Liver (tissue), 9 donors: ENCODE results near the gene SCIN. TPM values are rescaled to one million over a fixed set of nuclear protein-coding genes. Genes with fewer than 3 reads are reported as not detected.

Source experiments
- DNase-seq: peaks from one replicate; pipeline ENCODE4 v3.0.0-alpha.2; 2017; ENCODE audit warnings: low spot score
- H3K27ac ChIP-seq, 2 donors: one replicate each; pipeline ENCODE4 v1.7.0; 2013; ENCODE audit warnings: inconsistent platforms in 2 of 2, low read length in 2 of 2, control low read depth in 1 of 2, low read depth in 1 of 2, mild to moderate bottlenecking in 1 of 2
- H3K27me3 ChIP-seq, 4 donors: one replicate each; pipeline versions ENCODE4 v1.6.1 to v1.7.0; 2013; ENCODE audit warnings: low read length in 3 of 4, inconsistent platforms in 1 of 4, mild to moderate bottlenecking in 1 of 4, moderate library complexity in 1 of 4; ENCODE audit not compliant: control insufficient read depth in 4 of 4, insufficient read depth in 4 of 4
- H3K36me3 ChIP-seq, 4 donors: one replicate each; pipeline versions ENCODE4 v1.6.1 to v1.7.0; 2013; ENCODE audit warnings: low read length in 3 of 4, mild to moderate bottlenecking in 3 of 4, low read depth in 1 of 4, moderate library complexity in 1 of 4; ENCODE audit not compliant: control insufficient read depth in 4 of 4, insufficient read depth in 3 of 4
- H3K4me1 ChIP-seq, 4 donors: one replicate each; pipeline versions ENCODE4 v1.6.1 to v1.7.0; 2013; ENCODE audit warnings: low read length in 3 of 4, mild to moderate bottlenecking in 3 of 4, moderate library complexity in 1 of 4; ENCODE audit not compliant: control insufficient read depth in 4 of 4, insufficient read depth in 4 of 4
- H3K4me3 ChIP-seq, 3 donors: one replicate each; pipeline versions ENCODE4 v1.6.1 to v1.7.0; 2013; ENCODE audit warnings: low read length in 3 of 3, control low read depth in 1 of 3, low read depth in 1 of 3, mild to moderate bottlenecking in 1 of 3
- H3K9ac ChIP-seq, 2 donors: one replicate each; pipeline ENCODE4 v1.7.0; 2013; ENCODE audit warnings: low read length in 2 of 2, mild to moderate bottlenecking in 2 of 2, moderate library complexity in 2 of 2, control low read depth in 1 of 2, low read depth in 1 of 2
- H3K9me3 ChIP-seq, 4 donors: one replicate each; pipeline versions ENCODE4 v1.6.1 to v1.7.0; 2013; ENCODE audit warnings: low read length in 3 of 4; ENCODE audit not compliant: control insufficient read depth in 4 of 4
- CTCF ChIP-seq: fragments of 150-350 bp; IDR thresholded peaks from 2 replicates; pipeline ENCODE4 v1.5.1; 2017; ENCODE audit warnings: improper control_type of control experiment, low read depth, low read length; ENCODE audit not compliant: missing input control
- EGR1 ChIP-seq, 2 donors: IDR thresholded peaks; 2 replicates each; pipeline ENCODE4 v1.6.1; 2016 to 2018; ENCODE audit warnings: antibody characterized with exemption in 2 of 2, low read depth in 2 of 2
- FOXA1 ChIP-seq: IDR thresholded peaks from 2 replicates; pipeline ENCODE4 v1.6.1; 2016; ENCODE audit warnings: antibody characterized with exemption
- FOXA2 ChIP-seq: IDR thresholded peaks from 2 replicates; pipeline ENCODE4 v1.6.1; 2016; ENCODE audit warnings: antibody characterized with exemption
- GABPA ChIP-seq, 2 donors: IDR thresholded peaks in 1 of 2; conservative IDR thresholded peaks in 1 of 2; 2 replicates each; pipeline ENCODE4 v1.6.1; 2016; ENCODE audit warnings: antibody characterized with exemption in 2 of 2, mild to moderate bottlenecking in 1 of 2, moderate library complexity in 1 of 2
- HNF4A ChIP-seq, 2 donors: conservative IDR thresholded peaks; 2 replicates each; pipeline ENCODE4 v1.6.1; 2016; ENCODE audit warnings: antibody characterized with exemption in 2 of 2, mild to moderate bottlenecking in 2 of 2
- HNF4G ChIP-seq: IDR thresholded peaks from 2 replicates; pipeline ENCODE4 v1.6.1; 2016; ENCODE audit warnings: antibody characterized with exemption
- JUND ChIP-seq, 2 donors: IDR thresholded peaks; 2 replicates each; pipeline ENCODE4 v1.6.1; 2016; ENCODE audit warnings: antibody characterized with exemption in 2 of 2
- NR2F2 ChIP-seq: IDR thresholded peaks from 2 replicates; pipeline ENCODE4 v1.6.1; 2016; ENCODE audit warnings: antibody characterized with exemption
- RAD21 ChIP-seq, 2 donors: IDR thresholded peaks; 2 replicates each; pipeline ENCODE4 v1.6.1; 2016; ENCODE audit warnings: antibody characterized with exemption in 2 of 2, mild to moderate bottlenecking in 2 of 2
- REST ChIP-seq: IDR thresholded peaks from 2 replicates; pipeline ENCODE4 v1.6.1; 2016; ENCODE audit warnings: antibody characterized with exemption, mild to moderate bottlenecking
- RXRA ChIP-seq, 2 donors: IDR thresholded peaks; 2 replicates each; pipeline ENCODE4 v1.6.1; 2017 to 2018; ENCODE audit warnings: antibody characterized with exemption in 2 of 2, mild to moderate bottlenecking in 1 of 2
- SP1 ChIP-seq: IDR thresholded peaks from 2 replicates; pipeline ENCODE4 v1.6.1; 2018; ENCODE audit warnings: antibody characterized with exemption, mild to moderate bottlenecking
- YY1 ChIP-seq: IDR thresholded peaks from 2 replicates; pipeline ENCODE4 v1.6.1; 2016; ENCODE audit warnings: antibody characterized with exemption, mild to moderate bottlenecking
- WGBS: extraction: QIAGEN DNeasy Blood & Tissue Kit; methylation state at CpG from one replicate; pipeline ENCODE4 v1.1.7; 2013; 5-methylcytosine and 5-hydroxymethylcytosine counted together
- polyA plus RNA-seq, 2 donors: library from polyadenylated mRNA; stranded (reverse) in 1 of 2; unstranded in 1 of 2; fragments of 200-250 nt in 1 of 2; fragments of >200 nt in 1 of 2; fragmentation: Nextera tagmentation in 1 of 2; extraction: Ambion mirVana in 1 of 2; gene quantifications; one replicate each; pipeline versions ENCODE4 v1.2.1 to v1.2.3, GENCODE V29; 2013 to 2015
- total RNA-seq, 2 donors: library from RNA; depleted of rRNA; stranded (reverse); fragments of >200 nt; gene quantifications; one replicate each; pipeline ENCODE4 v1.2.3, GENCODE V29; 2014
- TF ChIP-seq, protein P1 (sequence below): IDR thresholded peaks from 2 replicates; pipeline ENCODE4 v1.6.1; 2016; ENCODE audit warnings: antibody characterized with exemption
- TF ChIP-seq, protein P2 (sequence below): IDR thresholded peaks from 2 replicates; pipeline ENCODE4 v1.6.1; 2016; ENCODE audit warnings: antibody characterized with exemption
- TF ChIP-seq, protein P3 (sequence below): IDR thresholded peaks from 2 replicates; pipeline ENCODE4 v1.6.1; 2016; ENCODE audit warnings: antibody characterized with exemption
- donor health status: healthy.
- donor health status: healthy.
- donor health status: healthy.
- donor health status: healthy.
- donor health status: healthy.

Gene SCIN
- total and polyA plus RNA-seq, 4 donors = 0.05 to 0.23 TPM; not detected in 2

- WGBS = 62% methylated on average over 7 of the region's 7 CpGs
- H3K27ac ChIP-seq = no peak overlapping the region
- no peak for TF ChIP-seq FOXA1
- TF ChIP-seq RXRA (IDR thresholded peaks at IDR 0.05) = no peak
- TF ChIP-seq NR2F2 = no peak
- no peak for TF ChIP-seq EGR1 (IDR thresholded peaks at IDR 0.05; ENCODE audit: low read depth in 2 of 2)
- TF ChIP-seq, protein P1, sequence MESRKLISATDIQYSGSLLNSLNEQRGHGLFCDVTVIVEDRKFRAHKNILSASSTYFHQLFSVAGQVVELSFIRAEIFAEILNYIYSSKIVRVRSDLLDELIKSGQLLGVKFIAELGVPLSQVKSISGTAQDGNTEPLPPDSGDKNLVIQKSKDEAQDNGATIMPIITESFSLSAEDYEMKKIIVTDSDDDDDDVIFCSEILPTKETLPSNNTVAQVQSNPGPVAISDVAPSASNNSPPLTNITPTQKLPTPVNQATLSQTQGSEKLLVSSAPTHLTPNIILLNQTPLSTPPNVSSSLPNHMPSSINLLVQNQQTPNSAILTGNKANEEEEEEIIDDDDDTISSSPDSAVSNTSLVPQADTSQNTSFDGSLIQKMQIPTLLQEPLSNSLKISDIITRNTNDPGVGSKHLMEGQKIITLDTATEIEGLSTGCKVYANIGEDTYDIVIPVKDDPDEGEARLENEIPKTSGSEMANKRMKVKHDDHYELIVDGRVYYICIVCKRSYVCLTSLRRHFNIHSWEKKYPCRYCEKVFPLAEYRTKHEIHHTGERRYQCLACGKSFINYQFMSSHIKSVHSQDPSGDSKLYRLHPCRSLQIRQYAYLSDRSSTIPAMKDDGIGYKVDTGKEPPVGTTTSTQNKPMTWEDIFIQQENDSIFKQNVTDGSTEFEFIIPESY = no peak
- TF ChIP-seq, protein P2, sequence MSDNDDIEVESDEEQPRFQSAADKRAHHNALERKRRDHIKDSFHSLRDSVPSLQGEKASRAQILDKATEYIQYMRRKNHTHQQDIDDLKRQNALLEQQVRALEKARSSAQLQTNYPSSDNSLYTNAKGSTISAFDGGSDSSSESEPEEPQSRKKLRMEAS = no peak
- no peak for TF ChIP-seq FOXA2
- no peak for TF ChIP-seq HNF4G
- no peak for TF ChIP-seq CTCF
- TF ChIP-seq JUND (IDR thresholded peaks at IDR 0.05) = no peak
- no peak for TF ChIP-seq SP1
- no peak for TF ChIP-seq REST
- TF ChIP-seq, protein P3, sequence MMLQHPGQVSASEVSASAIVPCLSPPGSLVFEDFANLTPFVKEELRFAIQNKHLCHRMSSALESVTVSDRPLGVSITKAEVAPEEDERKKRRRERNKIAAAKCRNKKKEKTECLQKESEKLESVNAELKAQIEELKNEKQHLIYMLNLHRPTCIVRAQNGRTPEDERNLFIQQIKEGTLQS = no peak
- no peak for TF ChIP-seq GABPA (IDR thresholded peaks at IDR 0.05 in 1 of 2, conservative IDR thresholded peaks at IDR 0.05 in 1 of 2)
- TF ChIP-seq RAD21 (IDR thresholded peaks at IDR 0.05) = no peak
- no peak for TF ChIP-seq HNF4A (conservative IDR thresholded peaks at IDR 0.05)
- TF ChIP-seq YY1 = no peak
- no peak overlapping the region for H3K9ac ChIP-seq
- no peaks in the 10 kb centered on the region for H3K36me3 ChIP-seq
- no peaks in the 10 kb centered on the region for H3K9me3 ChIP-seq
- no peak for DNase-seq
- no peak overlapping the region for H3K4me3 ChIP-seq
- no peaks in the 10 kb centered on the region for H3K27me3 ChIP-seq
- no peaks in the 10 kb centered on the region for H3K4me1 ChIP-seq
Measured at GRCh38 chr7:12584930-12585329, 14.4 kb downstream of the SCIN start.

- WGBS = 73% methylated on average over 4 of the region's 4 CpGs
- Histone ChIP-seq H3K9me3 (no peaks in the 10 kb centered on the region), H3K4me1 (no peaks in the 10 kb centered on the region), H3K9ac (no peak overlapping the region), H3K27ac (no peak overlapping the region), H3K36me3 (no peaks in the 10 kb centered on the region), H3K4me3 (no peak overlapping the region), H3K27me3 (no peaks in the 10 kb centered on the region)
- TF ChIP-seq HNF4G (no peak), NR2F2 (no peak), FOXA2 (no peak), REST (no peak), HNF4A (conservative IDR thresholded peaks at IDR 0.05) (no peak)
- TF ChIP-seq, protein P3 = no peak
- TF ChIP-seq, protein P1 = no peak
- TF ChIP-seq, protein P2 = no peak
- no peak for DNase-seq
Measured at GRCh38 chr7:12586271-12586670, 15.8 kb downstream of the SCIN start.
